Calu3 (cell line): Measurements from ENCODE around the gene BCAS3. TPM values are rescaled to one million over a fixed set of nuclear protein-coding genes. Genes with fewer than 3 reads are reported as not detected.

ENCODE experiments used
- BruUV-seq: library from RNA; stranded (reverse); fragments of 400-500 nt; replicated peaks from 2 replicates; lab custom pipeline; 2021; lab: Mats Ljungman, UMichigan
- CTCF ChIA-PET: fragments of 300-600 bp; sonication (Branson Sonifier 250); formaldehyde crosslinking; loops from one replicate; lab custom pipeline; 2022; ENCODE audit warnings: antibody characterized with exemption; lab: Charles Lee
- DNase-seq: peaks from one replicate; pipeline ENCODE4 v3.0.0; 2022
- H3K27ac Mint-ChIP-seq: one replicate; pipeline ENCODE4 v1.8.0; 2022; ENCODE audit warnings: mixed read lengths; ENCODE audit not compliant: unreplicated experiment
- H3K27me3 Mint-ChIP-seq: one replicate; pipeline ENCODE4 v1.8.0; 2022; ENCODE audit warnings: mixed read lengths; ENCODE audit not compliant: unreplicated experiment
- H3K36me3 Mint-ChIP-seq: one replicate; pipeline ENCODE4 v1.8.0; 2022; ENCODE audit warnings: mild to moderate bottlenecking, moderate library complexity, mixed read lengths; ENCODE audit not compliant: insufficient read depth, unreplicated experiment
- H3K4me1 Mint-ChIP-seq: one replicate; pipeline ENCODE4 v1.8.0; 2022; ENCODE audit warnings: mild to moderate bottlenecking, low read depth, mixed read lengths; ENCODE audit not compliant: unreplicated experiment
- H3K4me3 Mint-ChIP-seq: one replicate; pipeline ENCODE4 v1.8.0; 2022; ENCODE audit warnings: mild to moderate bottlenecking, low read depth, moderate library complexity, mixed read lengths; ENCODE audit not compliant: unreplicated experiment
- H3K9me3 Mint-ChIP-seq: one replicate; pipeline ENCODE4 v1.8.0; 2022; ENCODE audit warnings: low read depth, mixed read lengths; ENCODE audit not compliant: unreplicated experiment
- CTCF ChIP-seq: fragments of 200-600 bp; IDR thresholded peaks from one replicate; pipeline ENCODE4 v1.8.0; 2022; ENCODE audit warnings: antibody characterized with exemption; ENCODE audit not compliant: unreplicated experiment
- intact Hi-C: fragments of 100-400 bp; cut with micrococcal nuclease; formaldehyde crosslinking; loops from one replicate; pipeline ENCODE4 v1.10.0; 2022; ENCODE audit not compliant: unreplicated experiment
- total RNA-seq: library from RNA; stranded (reverse); gene quantifications from 2 replicates; pipeline ENCODE4 v1.2.3, GENCODE V29; 2022

Gene BCAS3
- total RNA-seq, 1 experiment from 2014 or later = 10.9 TPM

- Mint-ChIP-seq H3K27ac (no peak overlapping the region), H3K4me1 (peaks cover 15% of the 10 kb centered on the region), H3K9me3 (no peaks in the 10 kb centered on the region), H3K36me3 (no peaks in the 10 kb centered on the region), H3K27me3 (no peaks in the 10 kb centered on the region), H3K4me3 (no peak overlapping the region)
- CTCF ChIA-PET = no interaction called here
- DNase-seq = no peak
- BruUV-seq = no TSS peak
- intact Hi-C loops = no loop called here
- TF ChIP-seq CTCF = no peak
These were observed 114.7 kb downstream of the BCAS3 start for GRCh38 chr17:60792250-60792898.

- Mint-ChIP-seq H3K4me3 (no peak overlapping the region), H3K4me1 (no peaks in the 10 kb centered on the region), H3K27me3 (no peaks in the 10 kb centered on the region), H3K27ac (no peak overlapping the region), H3K9me3 (no peaks in the 10 kb centered on the region), H3K36me3 (no peaks in the 10 kb centered on the region)
- no TSS peak for BruUV-seq
- intact Hi-C loops = no loop called here
- CTCF ChIA-PET = no interaction called here
- TF ChIP-seq CTCF = no peak
- DNase-seq = no peak
These were observed 120.9 kb downstream of the BCAS3 start for GRCh38 chr17:60798576-60798975.

- Mint-ChIP-seq H3K9me3 (no peaks in the 10 kb centered on the region), H3K4me1 (no peaks in the 10 kb centered on the region), H3K27me3 (no peaks in the 10 kb centered on the region), H3K4me3 (no peak overlapping the region), H3K27ac (no peak overlapping the region), H3K36me3 (no peaks in the 10 kb centered on the region)
- CTCF ChIA-PET = interaction anchor here (0.7 kb wide), 1 partner anchor 31 kb away, joined by 3 read pairs; no protein-coding TSS in a partner anchor
- no peak for TF ChIP-seq CTCF
- no peak for DNase-seq
- BruUV-seq = no TSS peak
- intact Hi-C loops = no loop called here
These were observed 124.7 kb downstream of the BCAS3 start for GRCh38 chr17:60802377-60802776.

GRCh38 chr17:60803059-60803458 is 125.4 kb downstream of the BCAS3 start:
- Mint-ChIP-seq H3K4me1 (no peaks in the 10 kb centered on the region), H3K27ac (no peak overlapping the region), H3K4me3 (no peak overlapping the region), H3K36me3 (no peaks in the 10 kb centered on the region), H3K27me3 (no peaks in the 10 kb centered on the region), H3K9me3 (no peaks in the 10 kb centered on the region)
- no TSS peak for BruUV-seq
- DNase-seq = no peak
- no peak for TF ChIP-seq CTCF
- CTCF ChIA-PET = no interaction called here
- intact Hi-C loops = no loop called here
